HepG2 (cell line): ENCODE data around the gene SEPHS2. TPM values are rescaled to one million over a fixed set of nuclear protein-coding genes. Genes with fewer than 3 reads are reported as not detected.

Experiments used
- CBX5 ChIP-seq: sonication (generic); formaldehyde crosslinking; IDR thresholded peaks from 2 replicates; pipeline ENCODE4 v1.4.0; 2020; ENCODE audit warnings: missing genetic modification reagents, borderline replicate concordance
- ERF ChIP-seq: IDR thresholded peaks from 2 replicates; pipeline ENCODE4 v1.6.1; 2018; ENCODE audit warnings: missing biosample characterization, missing genetic modification reagents
- ISL2 ChIP-seq: sonication (generic); formaldehyde crosslinking; IDR thresholded peaks from 2 replicates; pipeline ENCODE4 v1.5.0; 2020; ENCODE audit warnings: missing genetic modification reagents
- U2AF1 ChIP-seq: fragments of 200-400 bp; formaldehyde crosslinking; optimal IDR thresholded peaks from 2 replicates; pipeline ENCODE3; 2017; ENCODE audit warnings: mild to moderate bottlenecking, low read depth, low read length
- ZNF44 ChIP-seq: sonication (generic); formaldehyde crosslinking; IDR thresholded peaks from 2 replicates; pipeline ENCODE4 v1.5.1; 2020; ENCODE audit warnings: mild to moderate bottlenecking, missing genetic modification reagents
- ZNF552 ChIP-seq: sonication (generic); formaldehyde crosslinking; IDR thresholded peaks from 2 replicates; pipeline ENCODE4 v1.9.0; 2022; ENCODE audit warnings: missing genetic modification reagents, mild to moderate bottlenecking, borderline replicate concordance
- ZNF572 ChIP-seq: sonication (generic); formaldehyde crosslinking; IDR thresholded peaks from 2 replicates; pipeline ENCODE4 v1.5.1; 2020; ENCODE audit warnings: mild to moderate bottlenecking, missing genetic modification reagents
- ZNF577 ChIP-seq: sonication (generic); formaldehyde crosslinking; IDR thresholded peaks from 2 replicates; pipeline ENCODE4 v1.4.0; 2020; ENCODE audit warnings: mild to moderate bottlenecking, low read depth, missing genetic modification reagents, borderline replicate concordance
- polyA plus RNA-seq, 8 experiments: library from polyadenylated mRNA; depleted of rRNA in 3 of 8; stranded (reverse) in 7 of 8; unstranded in 1 of 8; fragments of >200 nt; fragmentation: Illumina TruSeq in 4 of 8; extraction: Trizol in 4 of 8; gene quantifications; 2 replicates each; pipeline versions ENCODE4 v1.2.1 to v1.2.3, GENCODE V29; 2011 to 2016; ENCODE audit warnings: low read depth in 4 of 8, missing spikeins in 1 of 8, mixed read lengths in 1 of 8; ENCODE audit not compliant: insufficient read depth in 1 of 8
- total RNA-seq, 5 experiments: library from RNA; depleted of rRNA; stranded (reverse); fragments of >200 nt; fragmentation: Illumina TruSeq; extraction: Trizol; gene quantifications; 2 replicates each; pipeline ENCODE4 v1.2.3, GENCODE V29; 2016; ENCODE audit warnings: low read depth in 1 of 5
- TF ChIP-seq, protein P1 (sequence below): IDR thresholded peaks from 2 replicates; pipeline ENCODE4 v1.6.1; 2012; ENCODE audit warnings: low read length, improper control_type of control experiment
- TF ChIP-seq, protein P2 (sequence below): sonication (generic); formaldehyde crosslinking; IDR thresholded peaks from 2 replicates; pipeline ENCODE4; 2020; ENCODE audit warnings: missing genetic modification reagents, mild to moderate bottlenecking, borderline replicate concordance
- TF ChIP-seq, protein P3 (sequence below): sonication (generic); formaldehyde crosslinking; conservative IDR thresholded peaks from 2 replicates; pipeline ENCODE4 v1.4.0; 2020; ENCODE audit warnings: missing genetic modification reagents
- TF ChIP-seq, protein P4 (sequence below): sonication (generic); formaldehyde crosslinking; IDR thresholded peaks from 2 replicates; pipeline ENCODE4 v1.4.0; 2020; ENCODE audit warnings: mild to moderate bottlenecking, missing genetic modification reagents
- TF ChIP-seq, protein P5 (sequence below): sonication (generic); formaldehyde crosslinking; IDR thresholded peaks from 2 replicates; pipeline ENCODE4 v1.8.0; 2022; ENCODE audit warnings: missing genetic modification reagents, mild to moderate bottlenecking, moderate library complexity, borderline replicate concordance
- TF ChIP-seq, protein P6 (sequence below): sonication (generic); formaldehyde crosslinking; IDR thresholded peaks from 2 replicates; pipeline ENCODE4 v1.4.0; 2020; ENCODE audit warnings: missing genetic modification reagents, mild to moderate bottlenecking, borderline replicate concordance

Gene SEPHS2
- total and polyA plus RNA-seq, 2 of the 13 experiments (the other 11 are each of a cell fraction or from before 2014, with no cell fraction given): 20.7 to 127 TPM

DNA sequence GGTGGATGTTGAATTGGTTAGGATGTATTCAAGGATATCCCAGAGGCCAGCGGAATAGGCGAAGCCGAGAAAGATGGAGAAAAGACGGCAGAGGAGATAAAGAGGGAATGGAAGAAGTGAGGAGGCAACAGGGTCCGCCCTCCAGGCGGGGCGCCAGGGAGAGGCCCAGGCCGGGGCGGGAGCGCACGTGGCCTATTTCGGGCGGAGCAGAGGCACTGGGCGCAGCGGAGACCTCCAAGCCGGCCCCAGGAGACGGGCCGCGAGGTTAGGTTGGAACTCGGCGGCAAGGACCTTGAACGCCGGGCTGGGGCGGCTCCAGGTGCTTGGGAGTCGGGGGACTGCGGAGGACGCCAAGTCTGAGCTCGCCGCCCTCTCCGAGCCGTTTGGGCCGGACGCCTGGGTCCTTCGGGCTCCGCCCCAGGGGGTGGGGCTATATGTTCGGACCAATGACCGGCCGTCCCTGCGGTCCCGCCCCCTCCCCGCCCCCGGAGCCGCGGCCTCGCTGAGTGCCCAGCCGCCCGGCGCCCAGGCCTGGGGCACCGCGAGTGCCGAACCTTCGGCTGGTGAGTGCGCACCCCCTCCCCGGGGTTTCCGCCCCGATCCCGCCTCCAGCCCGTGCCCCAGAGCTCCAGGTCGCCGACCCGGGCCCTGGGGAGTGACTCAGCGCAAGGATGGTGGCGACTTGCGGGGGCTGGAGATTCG, 38.4 kb downstream of the SEPHS2 start, which contains the start of gene ZNF771 (continued):
- TF ChIP-seq ZNF577 (CRISPR knock-in tag) (no peak), ERF (CRISPR knock-in tag) (peak; percentile 92), ZNF44 (CRISPR knock-in tag) (peak; percentile 79; the same call in 1 of the 2 replicates), CBX5 (no peak; the same call in 1 of the 2 replicates), U2AF1 (peak; percentile 60), ZNF572 (CRISPR knock-in tag) (no peak), ISL2 (CRISPR knock-in tag) (peak; percentile 57; the same call in 1 of the 2 replicates), ZNF552 (CRISPR knock-in tag) (no peak)
- TF ChIP-seq, protein P1, sequence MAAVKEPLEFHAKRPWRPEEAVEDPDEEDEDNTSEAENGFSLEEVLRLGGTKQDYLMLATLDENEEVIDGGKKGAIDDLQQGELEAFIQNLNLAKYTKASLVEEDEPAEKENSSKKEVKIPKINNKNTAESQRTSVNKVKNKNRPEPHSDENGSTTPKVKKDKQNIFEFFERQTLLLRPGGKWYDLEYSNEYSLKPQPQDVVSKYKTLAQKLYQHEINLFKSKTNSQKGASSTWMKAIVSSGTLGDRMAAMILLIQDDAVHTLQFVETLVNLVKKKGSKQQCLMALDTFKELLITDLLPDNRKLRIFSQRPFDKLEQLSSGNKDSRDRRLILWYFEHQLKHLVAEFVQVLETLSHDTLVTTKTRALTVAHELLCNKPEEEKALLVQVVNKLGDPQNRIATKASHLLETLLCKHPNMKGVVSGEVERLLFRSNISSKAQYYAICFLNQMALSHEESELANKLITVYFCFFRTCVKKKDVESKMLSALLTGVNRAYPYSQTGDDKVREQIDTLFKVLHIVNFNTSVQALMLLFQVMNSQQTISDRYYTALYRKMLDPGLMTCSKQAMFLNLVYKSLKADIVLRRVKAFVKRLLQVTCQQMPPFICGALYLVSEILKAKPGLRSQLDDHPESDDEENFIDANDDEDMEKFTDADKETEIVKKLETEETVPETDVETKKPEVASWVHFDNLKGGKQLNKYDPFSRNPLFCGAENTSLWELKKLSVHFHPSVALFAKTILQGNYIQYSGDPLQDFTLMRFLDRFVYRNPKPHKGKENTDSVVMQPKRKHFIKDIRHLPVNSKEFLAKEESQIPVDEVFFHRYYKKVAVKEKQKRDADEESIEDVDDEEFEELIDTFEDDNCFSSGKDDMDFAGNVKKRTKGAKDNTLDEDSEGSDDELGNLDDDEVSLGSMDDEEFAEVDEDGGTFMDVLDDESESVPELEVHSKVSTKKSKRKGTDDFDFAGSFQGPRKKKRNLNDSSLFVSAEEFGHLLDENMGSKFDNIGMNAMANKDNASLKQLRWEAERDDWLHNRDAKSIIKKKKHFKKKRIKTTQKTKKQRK: no peak
- TF ChIP-seq, protein P2, sequence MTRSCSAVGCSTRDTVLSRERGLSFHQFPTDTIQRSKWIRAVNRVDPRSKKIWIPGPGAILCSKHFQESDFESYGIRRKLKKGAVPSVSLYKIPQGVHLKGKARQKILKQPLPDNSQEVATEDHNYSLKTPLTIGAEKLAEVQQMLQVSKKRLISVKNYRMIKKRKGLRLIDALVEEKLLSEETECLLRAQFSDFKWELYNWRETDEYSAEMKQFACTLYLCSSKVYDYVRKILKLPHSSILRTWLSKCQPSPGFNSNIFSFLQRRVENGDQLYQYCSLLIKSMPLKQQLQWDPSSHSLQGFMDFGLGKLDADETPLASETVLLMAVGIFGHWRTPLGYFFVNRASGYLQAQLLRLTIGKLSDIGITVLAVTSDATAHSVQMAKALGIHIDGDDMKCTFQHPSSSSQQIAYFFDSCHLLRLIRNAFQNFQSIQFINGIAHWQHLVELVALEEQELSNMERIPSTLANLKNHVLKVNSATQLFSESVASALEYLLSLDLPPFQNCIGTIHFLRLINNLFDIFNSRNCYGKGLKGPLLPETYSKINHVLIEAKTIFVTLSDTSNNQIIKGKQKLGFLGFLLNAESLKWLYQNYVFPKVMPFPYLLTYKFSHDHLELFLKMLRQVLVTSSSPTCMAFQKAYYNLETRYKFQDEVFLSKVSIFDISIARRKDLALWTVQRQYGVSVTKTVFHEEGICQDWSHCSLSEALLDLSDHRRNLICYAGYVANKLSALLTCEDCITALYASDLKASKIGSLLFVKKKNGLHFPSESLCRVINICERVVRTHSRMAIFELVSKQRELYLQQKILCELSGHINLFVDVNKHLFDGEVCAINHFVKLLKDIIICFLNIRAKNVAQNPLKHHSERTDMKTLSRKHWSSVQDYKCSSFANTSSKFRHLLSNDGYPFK (CRISPR knock-in tag): peak; percentile 78; the same call in 1 of the 2 replicates
- TF ChIP-seq, protein P3, sequence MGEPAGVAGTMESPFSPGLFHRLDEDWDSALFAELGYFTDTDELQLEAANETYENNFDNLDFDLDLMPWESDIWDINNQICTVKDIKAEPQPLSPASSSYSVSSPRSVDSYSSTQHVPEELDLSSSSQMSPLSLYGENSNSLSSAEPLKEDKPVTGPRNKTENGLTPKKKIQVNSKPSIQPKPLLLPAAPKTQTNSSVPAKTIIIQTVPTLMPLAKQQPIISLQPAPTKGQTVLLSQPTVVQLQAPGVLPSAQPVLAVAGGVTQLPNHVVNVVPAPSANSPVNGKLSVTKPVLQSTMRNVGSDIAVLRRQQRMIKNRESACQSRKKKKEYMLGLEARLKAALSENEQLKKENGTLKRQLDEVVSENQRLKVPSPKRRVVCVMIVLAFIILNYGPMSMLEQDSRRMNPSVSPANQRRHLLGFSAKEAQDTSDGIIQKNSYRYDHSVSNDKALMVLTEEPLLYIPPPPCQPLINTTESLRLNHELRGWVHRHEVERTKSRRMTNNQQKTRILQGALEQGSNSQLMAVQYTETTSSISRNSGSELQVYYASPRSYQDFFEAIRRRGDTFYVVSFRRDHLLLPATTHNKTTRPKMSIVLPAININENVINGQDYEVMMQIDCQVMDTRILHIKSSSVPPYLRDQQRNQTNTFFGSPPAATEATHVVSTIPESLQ (CRISPR knock-in tag): no peak
- TF ChIP-seq, protein P4, sequence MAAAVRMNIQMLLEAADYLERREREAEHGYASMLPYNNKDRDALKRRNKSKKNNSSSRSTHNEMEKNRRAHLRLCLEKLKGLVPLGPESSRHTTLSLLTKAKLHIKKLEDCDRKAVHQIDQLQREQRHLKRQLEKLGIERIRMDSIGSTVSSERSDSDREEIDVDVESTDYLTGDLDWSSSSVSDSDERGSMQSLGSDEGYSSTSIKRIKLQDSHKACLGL (CRISPR knock-in tag): peak; percentile 98
- TF ChIP-seq, protein P5, sequence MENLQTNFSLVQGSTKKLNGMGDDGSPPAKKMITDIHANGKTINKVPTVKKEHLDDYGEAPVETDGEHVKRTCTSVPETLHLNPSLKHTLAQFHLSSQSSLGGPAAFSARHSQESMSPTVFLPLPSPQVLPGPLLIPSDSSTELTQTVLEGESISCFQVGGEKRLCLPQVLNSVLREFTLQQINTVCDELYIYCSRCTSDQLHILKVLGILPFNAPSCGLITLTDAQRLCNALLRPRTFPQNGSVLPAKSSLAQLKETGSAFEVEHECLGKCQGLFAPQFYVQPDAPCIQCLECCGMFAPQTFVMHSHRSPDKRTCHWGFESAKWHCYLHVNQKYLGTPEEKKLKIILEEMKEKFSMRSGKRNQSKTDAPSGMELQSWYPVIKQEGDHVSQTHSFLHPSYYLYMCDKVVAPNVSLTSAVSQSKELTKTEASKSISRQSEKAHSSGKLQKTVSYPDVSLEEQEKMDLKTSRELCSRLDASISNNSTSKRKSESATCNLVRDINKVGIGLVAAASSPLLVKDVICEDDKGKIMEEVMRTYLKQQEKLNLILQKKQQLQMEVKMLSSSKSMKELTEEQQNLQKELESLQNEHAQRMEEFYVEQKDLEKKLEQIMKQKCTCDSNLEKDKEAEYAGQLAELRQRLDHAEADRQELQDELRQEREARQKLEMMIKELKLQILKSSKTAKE (CRISPR knock-in tag): no peak
- TF ChIP-seq, protein P6, sequence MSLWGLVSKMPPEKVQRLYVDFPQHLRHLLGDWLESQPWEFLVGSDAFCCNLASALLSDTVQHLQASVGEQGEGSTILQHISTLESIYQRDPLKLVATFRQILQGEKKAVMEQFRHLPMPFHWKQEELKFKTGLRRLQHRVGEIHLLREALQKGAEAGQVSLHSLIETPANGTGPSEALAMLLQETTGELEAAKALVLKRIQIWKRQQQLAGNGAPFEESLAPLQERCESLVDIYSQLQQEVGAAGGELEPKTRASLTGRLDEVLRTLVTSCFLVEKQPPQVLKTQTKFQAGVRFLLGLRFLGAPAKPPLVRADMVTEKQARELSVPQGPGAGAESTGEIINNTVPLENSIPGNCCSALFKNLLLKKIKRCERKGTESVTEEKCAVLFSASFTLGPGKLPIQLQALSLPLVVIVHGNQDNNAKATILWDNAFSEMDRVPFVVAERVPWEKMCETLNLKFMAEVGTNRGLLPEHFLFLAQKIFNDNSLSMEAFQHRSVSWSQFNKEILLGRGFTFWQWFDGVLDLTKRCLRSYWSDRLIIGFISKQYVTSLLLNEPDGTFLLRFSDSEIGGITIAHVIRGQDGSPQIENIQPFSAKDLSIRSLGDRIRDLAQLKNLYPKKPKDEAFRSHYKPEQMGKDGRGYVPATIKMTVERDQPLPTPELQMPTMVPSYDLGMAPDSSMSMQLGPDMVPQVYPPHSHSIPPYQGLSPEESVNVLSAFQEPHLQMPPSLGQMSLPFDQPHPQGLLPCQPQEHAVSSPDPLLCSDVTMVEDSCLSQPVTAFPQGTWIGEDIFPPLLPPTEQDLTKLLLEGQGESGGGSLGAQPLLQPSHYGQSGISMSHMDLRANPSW (CRISPR knock-in tag): no peak
